ENCODE results near the gene CADPS2. TPM values are rescaled to one million over a fixed set of nuclear protein-coding genes. Genes with fewer than 3 reads are reported as not detected.

The CADPS2 gene
- total RNA-seq, 4 donors from 2014 or later: 8.7 to 27.9 (median 16.7) TPM

DNA sequence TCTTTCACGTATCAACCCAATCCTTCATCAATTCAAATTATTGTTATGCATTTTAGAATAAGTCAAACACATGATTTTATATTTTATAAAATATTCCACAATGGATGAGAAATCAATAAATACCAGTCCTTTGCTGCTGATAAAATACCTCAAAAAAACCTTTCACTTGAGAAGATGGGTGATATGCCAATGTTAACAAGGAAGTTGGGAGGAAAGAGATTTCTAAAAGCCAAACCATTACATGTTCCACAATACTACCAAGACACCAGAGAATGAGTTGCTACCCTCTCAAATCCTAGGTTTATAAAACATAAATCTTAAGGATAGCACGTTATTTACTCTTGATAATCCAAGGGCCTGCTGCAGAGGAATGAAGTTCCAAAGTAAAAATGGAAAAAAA, 201.8 kb downstream of the CADPS2 start:
- TF ChIP-seq, protein P1, sequence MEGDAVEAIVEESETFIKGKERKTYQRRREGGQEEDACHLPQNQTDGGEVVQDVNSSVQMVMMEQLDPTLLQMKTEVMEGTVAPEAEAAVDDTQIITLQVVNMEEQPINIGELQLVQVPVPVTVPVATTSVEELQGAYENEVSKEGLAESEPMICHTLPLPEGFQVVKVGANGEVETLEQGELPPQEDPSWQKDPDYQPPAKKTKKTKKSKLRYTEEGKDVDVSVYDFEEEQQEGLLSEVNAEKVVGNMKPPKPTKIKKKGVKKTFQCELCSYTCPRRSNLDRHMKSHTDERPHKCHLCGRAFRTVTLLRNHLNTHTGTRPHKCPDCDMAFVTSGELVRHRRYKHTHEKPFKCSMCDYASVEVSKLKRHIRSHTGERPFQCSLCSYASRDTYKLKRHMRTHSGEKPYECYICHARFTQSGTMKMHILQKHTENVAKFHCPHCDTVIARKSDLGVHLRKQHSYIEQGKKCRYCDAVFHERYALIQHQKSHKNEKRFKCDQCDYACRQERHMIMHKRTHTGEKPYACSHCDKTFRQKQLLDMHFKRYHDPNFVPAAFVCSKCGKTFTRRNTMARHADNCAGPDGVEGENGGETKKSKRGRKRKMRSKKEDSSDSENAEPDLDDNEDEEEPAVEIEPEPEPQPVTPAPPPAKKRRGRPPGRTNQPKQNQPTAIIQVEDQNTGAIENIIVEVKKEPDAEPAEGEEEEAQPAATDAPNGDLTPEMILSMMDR (IDR thresholded peaks at IDR 0.05; ENCODE audit: low read depth): no peak

GRCh38 chr7:122682815-122683550, 203.3 kb downstream of the CADPS2 start:
- TF ChIP-seq, protein P1 (IDR thresholded peaks at IDR 0.05; ENCODE audit: low read depth): no peak

DNA sequence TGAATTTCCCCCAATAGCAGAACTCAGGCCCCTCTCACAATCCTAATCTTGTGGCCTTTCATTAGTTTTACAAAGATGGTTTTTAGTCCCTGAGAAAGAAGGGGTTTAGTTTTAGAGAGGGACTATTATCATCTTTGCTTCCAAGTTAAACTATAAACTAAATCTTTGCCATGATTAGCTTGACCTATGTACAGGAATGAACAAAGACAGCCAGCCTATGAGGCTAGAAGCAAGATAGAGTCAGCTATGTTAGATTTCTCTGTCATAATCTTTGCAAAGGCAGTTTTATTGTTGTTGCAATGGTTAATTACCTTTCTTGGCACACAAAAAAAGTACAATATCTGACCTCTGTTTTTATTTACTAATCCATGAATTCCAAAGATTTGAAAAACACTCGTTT, 206.4 kb downstream of the CADPS2 start:
- TF ChIP-seq, protein P1 (IDR thresholded peaks at IDR 0.05; ENCODE audit: low read depth): no peak

DNA sequence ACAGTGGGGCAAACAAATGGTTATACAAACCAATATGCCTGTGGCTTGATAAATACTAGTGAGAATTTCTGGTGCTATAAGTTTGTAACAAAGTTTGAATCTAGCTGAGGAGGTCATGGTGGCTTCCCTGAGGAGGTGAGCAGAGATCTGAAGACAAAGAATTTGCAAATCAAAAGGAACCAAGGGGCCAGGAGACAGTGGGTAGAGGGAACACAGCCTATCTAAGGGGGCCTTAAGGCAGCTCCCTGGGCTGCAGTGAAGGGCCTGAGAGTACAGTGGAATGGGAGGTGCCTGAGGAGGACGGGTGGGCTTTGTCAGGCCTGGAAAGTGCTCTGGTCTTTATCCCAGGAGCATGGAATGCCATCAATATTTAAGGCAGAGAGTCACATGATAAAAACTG, 209.1 kb downstream of the CADPS2 start:
- TF ChIP-seq, protein P1 (IDR thresholded peaks at IDR 0.05; ENCODE audit: low read depth): no peak

GRCh38 chr7:122676466-122676865, 209.8 kb downstream of the CADPS2 start:
- TF ChIP-seq, protein P1 (IDR thresholded peaks at IDR 0.05; ENCODE audit: low read depth): no peak

DNA sequence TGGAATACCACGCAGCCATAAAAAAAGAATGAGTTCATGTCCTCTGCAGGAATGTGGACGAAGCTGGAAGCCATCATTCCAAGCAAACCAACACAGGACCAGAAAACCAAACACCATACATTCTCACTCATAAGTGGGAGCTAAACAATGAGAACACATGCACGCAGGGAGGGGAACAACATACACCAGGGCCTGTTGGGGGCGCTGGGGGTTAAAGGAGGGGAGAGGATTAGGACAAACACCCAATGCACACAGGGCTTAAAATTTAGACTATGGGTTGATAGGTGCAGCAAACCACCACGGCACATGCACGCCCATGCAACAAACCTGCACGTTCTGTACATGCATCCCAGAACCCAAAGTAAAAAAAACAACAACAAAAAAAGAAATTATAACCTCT, 210.6 kb downstream of the CADPS2 start:
- TF ChIP-seq, protein P1 (IDR thresholded peaks at IDR 0.05; ENCODE audit: low read depth): no peak

GRCh38 chr7:122675011-122675410, 211.2 kb downstream of the CADPS2 start:
- TF ChIP-seq, protein P1 (IDR thresholded peaks at IDR 0.05; ENCODE audit: low read depth): no peak

Measured in subcutaneous adipose tissue (tissue), 4 donors.